SHP77 treated with DMSO at 0.1 percent for 48 hours (cell line): ENCODE results near the gene CST3.
"Not testable (repeated sequence)": the region's sequence is repeated elsewhere in the genome, so short reads cannot be mapped to it uniquely, and the experiment has no call there.

Experiments
- DNase-seq: peaks from one replicate; lab custom pipeline; 2025; lab: John Stamatoyannopoulos, UW

CST3 gene, protein sequence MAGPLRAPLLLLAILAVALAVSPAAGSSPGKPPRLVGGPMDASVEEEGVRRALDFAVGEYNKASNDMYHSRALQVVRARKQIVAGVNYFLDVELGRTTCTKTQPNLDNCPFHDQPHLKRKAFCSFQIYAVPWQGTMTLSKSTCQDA

DNA sequence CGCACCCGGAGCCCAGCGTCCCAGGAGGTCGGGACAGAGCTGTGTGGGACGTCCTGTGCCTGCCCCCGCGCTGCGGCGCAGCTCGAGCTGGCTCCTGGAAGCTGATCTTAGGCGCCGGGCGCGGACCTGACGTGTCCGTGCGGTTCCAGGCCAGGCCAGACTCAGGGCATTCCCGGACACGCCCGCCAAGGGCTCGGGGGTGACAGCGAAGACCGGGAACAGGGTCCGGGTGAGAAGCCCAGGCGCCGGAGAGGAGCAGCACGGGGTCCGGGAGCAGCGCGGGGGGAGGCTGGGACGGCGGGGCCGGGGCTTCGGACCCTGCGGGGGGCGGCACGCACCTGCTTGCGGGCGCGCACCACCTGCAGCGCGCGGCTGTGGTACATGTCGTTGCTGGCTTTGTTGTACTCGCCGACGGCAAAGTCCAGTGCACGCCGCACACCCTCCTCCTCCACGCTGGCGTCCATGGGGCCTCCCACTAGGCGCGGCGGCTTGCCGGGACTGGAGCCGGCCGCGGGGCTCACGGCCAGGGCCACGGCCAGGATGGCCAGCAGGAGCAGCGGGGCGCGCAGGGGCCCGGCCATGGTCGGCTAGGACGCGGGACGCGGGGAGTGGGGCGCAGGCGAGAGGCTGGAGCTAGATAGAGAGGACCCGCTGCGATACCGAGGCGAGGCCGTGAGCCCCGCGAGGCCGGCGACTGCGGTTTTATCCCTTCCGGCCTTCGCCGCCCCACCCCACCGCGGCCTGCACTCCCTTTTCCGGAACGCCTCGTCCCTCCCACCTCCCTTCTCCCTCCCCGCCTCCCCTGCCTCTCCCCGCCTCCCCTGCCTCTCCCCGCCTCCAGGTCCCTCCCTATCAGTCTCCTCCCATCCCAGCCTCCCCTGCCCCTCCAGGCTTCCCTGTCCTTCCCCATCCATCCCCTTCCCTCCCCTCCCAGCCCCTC, at the start of gene CST3:
CST3 (minus strand) TSS at position 674 of the 940 bp plus-strand sequence; CDS start at position 581, 93 bp downstream.
- DNase-seq, result peak; percentile 69

DNA sequence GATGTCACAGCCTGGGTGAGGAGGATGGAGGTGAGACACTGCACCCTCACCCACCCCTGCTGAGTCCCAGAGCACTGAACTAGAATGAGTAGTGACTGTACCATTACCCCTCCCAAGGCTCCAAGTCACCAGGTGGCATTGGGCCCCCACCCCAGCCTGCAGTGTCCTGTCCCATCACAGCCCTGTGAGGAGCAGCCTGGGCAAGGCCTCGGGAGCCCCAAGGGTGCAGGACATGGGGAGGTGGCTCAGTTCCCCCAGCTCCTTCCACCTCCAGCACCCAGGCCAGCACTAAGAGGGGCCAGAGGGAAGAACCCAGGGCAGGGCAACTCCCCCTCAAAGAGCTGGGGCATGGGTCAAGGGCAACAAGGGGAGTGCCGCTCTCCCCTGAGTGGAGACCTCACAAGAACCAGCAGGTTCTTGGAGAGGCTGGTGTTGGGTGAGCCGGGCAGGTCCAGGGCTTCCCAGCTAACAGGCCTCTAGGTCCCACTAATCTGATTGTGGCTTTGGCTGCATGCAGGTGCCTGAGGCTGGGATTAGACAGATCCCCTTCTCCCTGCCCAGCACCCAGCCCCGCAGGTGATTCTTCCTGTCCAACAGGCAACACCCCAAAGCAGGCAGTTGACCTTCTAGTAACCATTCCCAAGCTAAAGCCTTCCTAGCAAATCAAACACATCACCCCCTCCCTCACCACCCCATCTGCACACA, 48.4 kb upstream of the CST3 start:
- DNase-seq, result no peak

DNA sequence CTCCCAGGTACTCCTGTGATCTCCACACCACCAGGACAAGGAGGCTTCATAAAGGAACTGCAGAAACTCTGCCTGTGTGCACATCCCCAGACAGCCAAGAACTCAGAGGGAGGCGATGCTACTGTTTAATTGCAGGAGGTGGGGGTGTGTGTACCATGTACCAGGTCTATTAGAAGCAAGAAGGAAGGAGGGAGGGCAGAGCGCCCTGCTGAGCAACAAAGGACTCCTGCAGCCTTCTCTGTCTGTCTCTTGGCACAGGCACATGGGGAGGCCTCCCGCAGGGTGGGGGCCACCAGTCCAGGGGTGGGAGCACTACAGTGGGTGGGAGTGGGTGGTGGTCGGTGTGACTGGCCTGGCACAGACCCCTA, 47.8 kb upstream of the CST3 start:
- not testable (repeated sequence) for DNase-seq

DNA sequence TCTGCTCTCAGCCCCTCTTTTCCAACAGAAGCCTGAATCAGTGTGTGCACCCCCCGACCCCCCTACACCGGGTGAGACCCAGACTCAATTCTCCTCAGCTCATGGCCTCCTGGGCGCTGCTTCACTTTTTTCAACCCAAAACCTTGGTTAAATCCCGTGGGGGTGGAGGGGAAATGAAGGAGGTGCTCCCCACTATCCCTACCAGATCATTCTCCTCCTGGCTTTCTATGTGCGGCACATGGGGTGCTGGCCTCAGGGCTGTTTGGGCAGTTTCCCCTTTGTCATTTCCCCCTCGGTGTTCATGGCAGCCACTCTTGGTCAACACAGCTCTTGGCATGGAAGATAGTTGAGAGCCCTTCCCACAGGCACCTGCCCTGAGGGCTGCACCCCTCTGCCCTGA, 46.5 kb upstream of the CST3 start:
- no peak for DNase-seq

DNA sequence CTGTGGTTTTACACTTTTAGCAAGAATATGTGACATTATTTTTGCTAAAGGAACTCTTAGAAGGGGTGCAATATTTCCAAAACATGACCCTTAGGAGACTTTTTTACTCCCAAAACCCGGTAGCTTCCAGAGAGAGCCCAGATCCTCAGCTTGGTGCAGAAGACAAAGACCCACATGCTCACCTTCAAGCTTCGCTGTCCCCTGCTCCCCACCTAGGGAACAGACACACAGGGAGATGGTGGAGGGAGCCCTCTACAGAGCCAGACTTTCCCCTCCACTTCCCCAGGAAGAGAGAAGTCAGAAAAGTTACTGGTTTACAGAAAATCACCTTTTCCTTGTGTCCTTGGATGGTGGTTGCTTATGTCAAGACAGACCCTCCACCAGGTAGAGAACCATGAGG, 46.1 kb upstream of the CST3 start:
- DNase-seq, result no peak

DNA sequence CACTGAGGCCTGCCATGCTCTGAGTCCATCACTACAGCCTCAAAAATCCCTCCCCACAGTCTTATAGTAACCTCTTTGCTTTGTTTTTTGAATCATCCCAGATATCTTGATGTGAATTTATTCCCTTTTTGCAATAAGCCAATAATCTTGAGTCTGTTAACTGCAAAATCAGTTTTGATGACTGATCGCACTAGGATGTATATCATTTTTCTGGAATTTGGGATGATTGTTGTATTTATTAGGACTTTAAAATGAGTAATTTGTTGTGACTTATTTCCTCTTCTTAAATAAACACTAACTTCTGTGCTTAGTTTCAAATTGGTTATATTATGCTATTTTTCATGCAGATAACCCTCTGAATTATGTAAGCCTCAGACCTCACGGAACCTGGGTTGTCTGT, 45.5 kb upstream of the CST3 start:
- DNase-seq, result no peak

DNA sequence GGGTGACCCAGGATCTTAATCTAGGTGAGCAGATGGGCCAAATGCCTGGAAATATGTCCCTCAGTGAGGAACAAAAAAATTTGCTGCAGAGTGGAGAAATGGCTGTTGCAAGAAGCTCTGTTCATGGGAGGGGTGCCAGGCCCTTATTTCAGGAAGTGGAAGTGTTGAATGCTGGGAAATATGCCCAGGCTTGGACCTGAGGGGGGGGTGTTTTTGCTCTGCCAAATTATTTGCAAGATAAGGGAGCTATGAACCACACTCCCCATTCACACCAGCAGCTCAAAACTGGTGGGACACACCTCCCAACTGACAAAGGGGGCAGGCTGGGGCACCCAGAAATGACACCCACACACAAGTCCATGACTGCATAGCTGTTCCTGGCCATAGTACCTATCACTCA, 42.4 kb upstream of the CST3 start:
- no peak for DNase-seq

DNA sequence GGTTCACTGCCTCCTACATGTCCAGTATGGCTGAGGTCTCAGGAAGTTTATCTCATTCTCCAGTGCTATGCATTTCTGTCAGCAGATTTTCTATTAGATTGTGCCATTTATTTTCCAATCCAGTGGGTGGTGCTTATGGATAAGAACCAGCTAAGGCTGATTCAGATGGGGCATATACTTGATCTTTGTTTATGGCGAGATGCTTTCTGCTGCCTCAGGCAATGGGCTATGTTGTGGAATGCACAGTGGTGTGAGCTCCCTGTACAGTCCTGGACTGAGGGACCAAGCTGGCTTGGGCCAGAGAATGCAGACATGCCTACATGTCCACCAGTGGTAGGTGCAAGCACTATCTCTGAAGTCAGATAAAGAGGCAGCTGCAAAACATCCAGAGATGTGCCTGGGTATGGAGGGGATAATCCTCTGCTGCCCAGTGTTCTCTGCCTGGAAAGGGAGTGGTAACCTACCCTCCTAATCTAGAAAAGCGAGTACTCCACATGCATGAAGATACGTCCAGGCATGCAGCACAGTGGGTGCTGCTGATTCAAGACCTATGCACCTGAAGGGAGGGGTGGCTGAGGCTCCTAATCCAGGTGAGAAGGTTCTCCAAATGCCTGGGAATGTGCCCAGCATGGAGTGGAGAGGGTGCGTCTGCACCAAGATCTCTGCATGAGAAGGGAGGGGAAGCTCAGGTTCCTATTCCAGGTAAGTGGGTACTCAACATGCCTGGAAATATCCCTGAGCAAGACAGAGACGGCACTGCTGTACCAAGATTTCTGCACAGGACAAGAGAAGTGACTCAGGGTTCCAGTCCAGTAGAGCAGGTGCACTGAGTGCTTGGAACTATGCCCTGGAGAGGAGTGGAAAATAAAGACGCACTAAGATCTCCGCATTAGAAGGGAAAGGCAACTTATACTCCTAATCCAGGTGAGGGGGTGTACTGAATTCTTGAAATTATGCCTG, 41.7 kb upstream of the CST3 start:
- no peak for DNase-seq

DNA sequence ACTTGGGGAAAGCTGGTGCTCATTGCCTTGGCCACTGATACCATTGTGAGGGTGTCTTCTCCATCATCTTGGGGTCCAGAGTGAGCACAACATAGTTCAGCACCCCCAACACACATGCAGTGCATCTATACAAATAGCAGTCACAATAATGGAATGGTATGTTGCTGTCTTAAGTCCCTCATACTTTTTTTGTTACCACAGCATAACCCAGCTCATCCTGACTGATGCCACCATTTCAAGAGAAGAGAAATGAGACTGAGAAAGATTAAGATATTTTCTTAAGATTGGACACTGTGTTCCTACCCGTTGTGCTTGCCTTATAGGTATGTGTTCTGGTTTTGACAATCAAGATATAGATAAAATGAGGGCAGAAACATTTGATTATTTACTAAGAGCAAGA, 35.5 kb upstream of the CST3 start:
- DNase-seq, result no peak

DNA sequence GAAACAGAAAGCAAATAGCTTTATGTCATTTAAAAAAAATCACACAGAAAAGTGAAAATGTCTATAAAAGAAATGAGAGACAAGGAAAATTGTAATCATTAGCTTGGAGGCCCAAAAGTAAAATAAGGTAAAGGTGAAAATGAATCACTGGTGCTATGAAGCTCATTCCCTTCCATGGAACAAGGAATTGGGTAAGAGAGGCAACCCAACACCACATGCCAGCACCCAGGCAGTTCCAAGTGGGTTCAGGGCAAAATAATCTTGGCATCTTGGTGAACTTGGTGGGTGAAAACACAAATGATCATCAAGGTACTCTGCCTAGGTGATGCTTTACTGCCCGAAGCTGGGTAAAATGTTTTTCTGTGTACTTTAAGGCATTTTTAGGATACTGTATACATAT, 34.4 kb upstream of the CST3 start:
- no peak for DNase-seq

DNA sequence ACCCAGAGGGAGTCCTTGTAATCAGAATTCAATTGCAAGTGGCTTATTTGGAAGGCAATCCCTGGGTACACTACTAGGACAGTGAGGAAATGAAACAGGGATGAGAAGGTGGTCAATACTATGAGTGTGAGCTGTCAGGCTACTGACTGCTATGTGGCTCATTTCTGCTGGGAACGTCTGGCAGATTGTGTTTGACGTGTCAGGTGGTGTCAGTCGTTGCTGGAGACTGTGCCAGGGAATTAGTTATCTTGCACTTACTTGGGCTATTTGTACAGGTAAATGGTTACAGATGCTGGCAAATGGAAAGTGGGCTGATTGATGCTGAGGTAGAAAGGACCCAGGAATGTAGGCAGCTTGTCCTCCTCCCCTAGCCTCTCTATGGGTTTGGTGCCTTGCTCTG, 33.7 kb upstream of the CST3 start:
- DNase-seq, result no peak

DNA sequence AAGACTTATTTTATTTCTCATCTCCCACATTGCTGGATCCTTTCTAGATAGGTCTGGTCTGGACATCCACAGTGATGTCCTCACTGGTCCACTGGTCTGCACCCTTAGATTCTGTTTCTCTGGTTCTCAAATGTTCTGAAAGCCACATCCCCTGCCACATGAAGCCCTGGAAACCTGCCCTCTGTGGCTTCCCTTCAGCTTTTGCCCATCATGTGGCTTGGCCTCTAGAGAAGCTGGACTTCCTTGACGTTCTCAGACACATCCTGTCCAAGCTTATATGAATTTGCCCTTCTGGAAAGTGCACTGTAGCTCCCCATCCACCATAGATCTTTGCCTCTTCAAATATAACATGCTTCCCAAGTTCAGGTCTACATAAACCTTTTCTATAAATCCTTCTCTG, 32.6 kb upstream of the CST3 start:
- DNase-seq, result no peak

DNA sequence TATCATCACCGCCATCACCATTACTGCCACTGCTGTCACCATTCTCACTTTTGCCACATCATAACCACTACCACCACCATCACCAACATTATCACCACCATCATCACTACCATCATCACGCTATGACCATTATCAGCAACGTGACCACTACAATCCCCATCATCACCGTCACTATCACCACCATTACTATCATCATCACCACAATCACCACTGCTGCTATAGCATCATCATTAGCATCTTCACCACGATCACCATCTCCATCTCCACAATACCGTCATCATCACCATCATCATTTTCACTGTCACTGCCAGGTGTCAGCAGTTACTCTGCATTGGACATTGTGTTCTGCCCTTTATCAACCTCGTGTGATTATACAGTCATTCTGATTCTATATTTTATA, 32.1 kb upstream of the CST3 start:
- DNase-seq, result no peak

DNA sequence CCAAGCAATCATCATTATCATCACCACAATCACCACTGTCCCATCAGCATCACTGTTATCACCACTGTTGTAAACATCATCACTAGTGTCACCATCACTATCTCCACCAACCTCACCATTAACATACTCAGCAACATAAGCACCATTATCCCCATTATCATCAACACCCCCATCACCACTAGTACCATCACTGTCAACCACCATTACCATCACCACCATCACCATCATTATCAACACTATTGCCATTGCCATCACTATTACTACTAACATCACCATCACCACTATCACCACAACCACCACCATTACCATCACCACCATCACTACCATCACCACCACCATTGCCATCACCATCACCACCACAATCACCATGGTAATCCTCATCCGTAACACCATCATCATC, 31.6 kb upstream of the CST3 start:
- DNase-seq, result no peak

DNA sequence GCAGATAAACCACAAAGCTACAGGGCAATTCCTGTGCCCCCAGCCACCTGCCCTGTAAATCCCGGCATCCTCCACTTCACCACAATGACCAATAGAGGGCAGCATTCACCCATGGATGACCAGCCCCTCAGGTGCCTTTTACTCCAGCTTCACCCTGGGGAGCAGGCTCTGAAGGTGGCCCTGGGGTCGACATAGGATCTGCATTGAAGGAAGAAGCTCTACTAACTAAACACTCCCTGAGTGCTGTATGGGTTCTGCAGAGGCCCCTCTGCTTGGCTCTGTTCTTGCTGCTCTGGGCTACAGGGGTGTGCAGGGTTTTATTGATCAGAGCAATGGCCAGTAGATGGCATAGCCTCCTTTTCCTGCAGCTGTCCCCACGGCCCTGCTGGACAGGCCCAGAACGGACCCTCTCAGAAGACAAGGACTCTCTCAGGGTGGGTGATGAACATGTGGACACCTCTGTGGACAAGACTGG, 30.8 kb upstream of the CST3 start:
- DNase-seq, result peak; percentile 4

DNA sequence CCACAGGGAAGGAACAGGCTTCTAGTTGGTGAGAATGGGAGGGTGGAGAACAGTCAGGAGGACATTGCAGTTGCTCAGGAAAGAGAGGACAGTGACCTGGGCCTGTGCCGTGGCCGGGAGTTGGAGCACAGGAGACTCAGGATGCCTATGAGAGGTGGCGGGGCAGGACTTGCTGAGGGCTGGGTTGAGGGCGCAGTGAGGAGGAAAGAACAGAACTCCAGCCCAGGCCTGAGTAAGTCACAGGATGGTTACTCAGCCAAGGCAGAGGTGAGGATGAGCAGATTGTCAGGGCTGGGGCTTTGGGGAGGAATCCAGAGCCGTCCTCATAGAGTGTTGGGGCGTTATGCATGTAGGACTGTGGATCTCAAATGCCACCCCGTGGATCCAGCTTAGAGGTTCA, 29.9 kb upstream of the CST3 start:
- no peak for DNase-seq

DNA sequence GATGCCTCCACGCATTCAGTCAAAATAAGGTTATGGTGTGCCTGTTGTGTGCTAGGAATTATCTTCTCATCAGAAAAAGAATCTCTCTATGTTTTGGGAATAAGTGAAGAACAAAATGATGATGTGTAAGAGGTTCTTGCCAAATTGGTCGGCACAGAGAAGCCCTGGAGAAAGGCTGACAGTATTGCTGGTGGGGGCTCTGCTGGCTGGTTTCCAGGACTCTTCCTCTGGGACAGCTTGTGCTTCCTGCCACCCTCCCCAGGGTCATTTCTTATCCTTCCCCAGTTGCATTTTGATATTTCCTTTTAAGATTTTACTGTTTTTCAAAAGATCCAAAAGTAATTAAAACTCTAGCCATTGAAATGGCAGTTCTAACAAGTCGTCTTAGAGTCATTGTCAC, 28.9 kb upstream of the CST3 start:
- DNase-seq, result no peak

DNA sequence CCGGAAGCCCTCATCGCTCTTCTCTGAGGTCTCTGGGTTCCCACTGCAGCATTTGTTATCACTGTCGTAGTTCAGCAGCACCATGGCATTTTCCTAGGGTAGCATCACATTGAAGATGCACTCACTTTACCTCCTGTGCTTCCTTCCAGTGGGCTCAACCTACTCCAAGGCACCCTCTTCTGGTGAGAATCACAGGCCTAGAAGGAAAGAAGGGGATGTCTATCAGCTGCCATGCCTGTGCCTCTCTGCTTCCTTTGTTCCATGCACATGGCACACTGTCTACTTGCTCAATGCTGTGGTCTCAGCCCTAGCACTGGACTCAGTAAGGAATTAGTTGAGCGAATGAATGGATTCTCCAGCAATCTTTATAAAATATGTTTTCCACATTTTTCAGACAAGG, 28.4 kb upstream of the CST3 start:
- DNase-seq, result no peak

DNA sequence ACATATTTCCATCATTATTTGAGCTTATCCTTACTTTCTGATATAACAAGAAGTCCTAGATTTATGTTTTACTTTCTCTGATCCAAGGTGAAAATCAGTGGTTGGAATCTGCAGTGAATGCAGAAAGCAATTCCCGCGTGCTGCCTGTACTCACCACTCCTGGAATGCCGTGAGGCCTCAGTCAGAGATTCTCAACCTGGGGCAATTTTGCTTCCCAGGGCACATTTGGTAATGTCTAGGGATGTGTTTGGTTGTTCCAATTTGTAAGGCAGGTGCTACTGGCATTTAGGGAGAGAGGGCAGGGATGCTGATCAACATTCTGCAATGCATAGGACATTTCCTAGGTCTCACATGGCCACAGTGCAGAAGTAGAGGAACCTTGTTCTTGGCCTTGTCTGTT, 27.2 kb upstream of the CST3 start:
- DNase-seq, result no peak

DNA sequence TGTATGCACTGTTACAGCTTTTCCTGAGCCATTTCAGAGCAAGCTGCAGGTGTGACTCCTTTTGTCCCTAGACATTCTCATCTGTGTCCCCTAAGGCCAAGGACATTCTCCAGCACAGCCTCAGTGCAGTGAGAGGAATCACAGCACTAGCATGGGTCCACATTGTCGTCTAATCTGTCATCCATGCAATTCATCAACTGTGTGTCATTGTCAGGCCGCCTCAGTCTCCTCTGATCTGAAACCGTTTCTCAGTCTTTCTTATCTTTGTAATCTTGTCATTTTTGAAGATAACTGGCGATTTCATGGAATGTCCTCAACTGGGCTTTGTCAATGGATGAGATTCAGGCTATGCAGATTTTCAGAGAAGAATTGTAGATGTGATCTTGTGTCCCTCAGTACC, 26.3 kb upstream of the CST3 start:
- DNase-seq, result not testable (repeated sequence)

DNA sequence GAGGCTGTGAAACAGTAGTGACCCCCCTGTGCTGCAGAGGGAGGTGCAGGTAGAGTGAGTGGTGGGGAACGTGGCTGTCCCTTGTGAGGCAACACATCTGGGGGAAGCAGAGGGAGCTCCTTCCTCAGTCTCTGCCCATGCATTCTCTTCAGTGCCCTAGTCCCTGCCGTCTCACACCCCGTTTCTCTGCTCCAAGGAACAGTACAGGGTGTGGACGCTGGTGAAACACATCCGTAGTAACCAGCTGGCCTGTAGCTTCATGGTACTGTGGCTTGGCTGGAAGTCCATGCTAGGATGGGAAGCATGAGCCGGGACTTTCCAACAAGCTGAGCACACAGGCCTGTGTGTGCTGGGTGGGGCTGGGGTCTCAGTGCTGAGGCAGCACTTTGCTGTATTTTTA, 25.4 kb upstream of the CST3 start:
- DNase-seq, result no peak
